Dermis microvascular lymphatic vessel endothelial cell (primary cell): Measurements from ENCODE around the gene C1orf122. TPM values are rescaled to one million over a fixed set of nuclear protein-coding genes. Genes with fewer than 3 reads are reported as not detected.
"Not testable (repeated sequence)": the region's sequence is repeated elsewhere in the genome, so short reads cannot be mapped to it uniquely, and the experiment has no call there.

Source experiments
- DNase-seq, 2 donors: peaks; one replicate each; pipeline versions ENCODE4 v3.0.0 to v3.0.0-alpha.2; 2010; ENCODE audit warnings: low read depth in 2 of 2
- total RNA-seq: library from RNA; depleted of rRNA; stranded (reverse); fragments of >200 nt; gene quantifications from 2 replicates; pipeline ENCODE4 v1.2.1, GENCODE V29; 2014

The C1orf122 gene
- total RNA-seq, result 12.1 and 21.2 TPM in 2 replicates

- DNase-seq, result peak; percentile 86 to 96
These were observed at the start of gene C1orf122, which contains the start of gene YRDC for GRCh38 chr1:37807555-37808368. TSS of gene C1orf122 (plus strand) at chr1:37807790. CDS start at chr1:37808405, 615 bp downstream. TSS of gene YRDC (minus strand) at chr1:37808208. CDS start at chr1:37808180, 28 bp downstream.

GRCh38 chr1:37759451-37759850, 48.1 kb upstream of the C1orf122 start:
- DNase-seq, result no peak

- no peak for DNase-seq
These were observed 46.0 kb upstream of the C1orf122 start for GRCh38 chr1:37761416-37762095.

GRCh38 chr1:37762516-37762915, 45.1 kb upstream of the C1orf122 start:
- DNase-seq, result no peak

- no peak for DNase-seq
These were observed 43.7 kb upstream of the C1orf122 start for GRCh38 chr1:37763791-37764413.

GRCh38 chr1:37764414-37764825, 43.2 kb upstream of the C1orf122 start:
- DNase-seq, result peak; percentile 15 to 55

GRCh38 chr1:37764888-37765441, 42.6 kb upstream of the C1orf122 start, which contains the start of gene EPHA10:
TSS of gene EPHA10 (minus strand) at chr1:37765120. CDS start at chr1:37765066, 54 bp downstream.
- DNase-seq, result no peak

- DNase-seq, result no peak
These were observed 41.5 kb upstream of the C1orf122 start for GRCh38 chr1:37765916-37766664.

- DNase-seq, result no peak
These were observed 40.1 kb upstream of the C1orf122 start for GRCh38 chr1:37767488-37767887.

- not testable (repeated sequence) for DNase-seq
These were observed 36.1 kb upstream of the C1orf122 start for GRCh38 chr1:37771440-37771839.

GRCh38 chr1:37776946-37777516, 30.6 kb upstream of the C1orf122 start:
- DNase-seq, result no peak

- no peak for DNase-seq
These were observed 28.9 kb upstream of the C1orf122 start for GRCh38 chr1:37778654-37779053.

GRCh38 chr1:37782491-37782890, 25.1 kb upstream of the C1orf122 start:
- DNase-seq, result no peak

GRCh38 chr1:37792943-37793686, 14.5 kb upstream of the C1orf122 start:
- no peak for DNase-seq

GRCh38 chr1:37793773-37794371, 13.7 kb upstream of the C1orf122 start, which contains the start of gene MANEAL:
TSS of gene MANEAL (plus strand) at chr1:37793847. CDS start at chr1:37794183, 336 bp downstream.
- DNase-seq, result peak in 1 of 2 donors; percentile 64

- no peak for DNase-seq
These were observed 12.9 kb upstream of the C1orf122 start for GRCh38 chr1:37794372-37795339.

GRCh38 chr1:37795340-37796125, 12.1 kb upstream of the C1orf122 start:
- DNase-seq, result peak in 1 of 2 donors; percentile 50
